Measurements from ENCODE around the gene SLC4A7. TPM values are rescaled to one million over a fixed set of nuclear protein-coding genes. Genes with fewer than 3 reads are reported as not detected.

SLC4A7 gene
- total and polyA plus RNA-seq, 2 donors (not counting 1 experiment from before 2014, with no cell fraction given), result 9.4 to 46.9 TPM

DNA sequence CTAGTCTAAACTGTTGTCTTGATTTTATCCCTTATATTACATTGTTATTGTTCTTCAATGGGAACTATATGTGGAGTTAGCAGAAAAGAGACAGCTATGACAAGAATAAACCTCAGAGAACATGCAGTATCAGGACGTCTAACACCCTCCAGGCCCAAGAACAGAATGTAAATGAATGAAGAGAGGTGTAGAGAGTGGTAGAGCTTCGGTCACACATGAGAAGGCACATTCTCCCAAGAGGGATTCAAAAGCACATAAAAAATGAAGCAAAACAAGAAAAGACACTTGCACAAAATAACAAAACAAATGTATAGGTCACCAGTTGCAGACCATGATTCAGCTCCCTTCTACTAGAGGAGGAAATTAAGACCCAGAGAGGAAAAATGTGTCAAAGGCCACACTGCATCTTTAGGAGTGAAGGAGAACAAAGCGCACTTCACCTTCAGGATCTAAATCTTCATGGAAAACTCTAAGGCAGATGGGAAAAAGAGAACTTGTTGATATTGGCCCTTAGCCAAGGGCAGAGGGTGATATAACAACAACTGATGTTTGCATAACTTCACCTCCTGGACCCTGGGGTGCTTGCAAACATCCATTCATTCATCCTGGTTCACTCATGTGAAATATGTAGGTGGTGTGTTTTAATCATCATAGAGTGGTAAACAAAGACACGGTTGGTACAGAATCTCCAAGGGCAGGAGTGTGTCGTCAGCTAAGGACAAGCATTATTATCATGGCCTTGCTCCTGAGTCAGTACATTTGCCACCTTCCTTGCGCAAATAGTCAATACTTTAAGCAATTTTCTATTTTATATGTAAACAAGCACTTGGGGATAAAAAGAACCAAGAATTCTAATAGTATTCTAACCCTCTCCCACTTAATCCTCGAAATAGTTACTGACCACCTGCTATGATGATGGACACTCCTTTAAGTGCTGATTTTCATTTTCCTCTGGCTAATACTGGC is 123.8 kb downstream of the SLC4A7 start:
- Histone ChIP-seq H3K27ac (ENCODE audit: low read length in 2 of 2) (no peak overlapping the region), H3K9ac (ENCODE audit: low read length) (no peak overlapping the region), H3K4me1 (ENCODE audit: control insufficient read depth in 2 of 2, insufficient read depth in 2 of 2, low read length in 2 of 2) (peaks cover 22 to 29% of the 10 kb centered on the region in 2 donors), H3K79me2 (ENCODE audit: control insufficient read depth, insufficient read depth, low read length) (no peaks in the 10 kb centered on the region), H3K4me2 (replicated peaks; ENCODE audit: low read depth, low read length, poor library complexity, severe bottlenecking) (peak overlapping the region; percentile 60), H3K27me3 (replicated peaks in 1 of 4; ENCODE audit: control extremely low read depth in 1 of 4, control insufficient read depth in 3 of 4, insufficient read depth in 4 of 4, low read length in 3 of 4) (no peaks in the 10 kb centered on the region), H3K36me3 (replicated peaks in 1 of 2; ENCODE audit: control extremely low read depth in 1 of 2, control insufficient read depth in 1 of 2, extremely low read depth in 1 of 2, insufficient read depth in 2 of 2, low read length in 1 of 2) (no peaks in the 10 kb centered on the region), H2AFZ (ENCODE audit: insufficient read depth, low read depth, low read length, poor library complexity, severe bottlenecking) (no peak overlapping the region), H4K20me1 (ENCODE audit: control insufficient read depth, insufficient read depth, low read length, poor library complexity, severe bottlenecking) (no peaks in the 10 kb centered on the region), H3K4me3 (ENCODE audit: control extremely low read depth in 1 of 5, extremely low read depth in 1 of 5, insufficient read depth in 1 of 5, low read depth in 2 of 5, low read length in 4 of 5) (no peak overlapping the region), H3K9me3 (ENCODE audit: control extremely low read depth in 1 of 3, control insufficient read depth in 2 of 3, insufficient read depth in 1 of 3, low read length in 2 of 3) (no peaks in the 10 kb centered on the region)
- CTCF ChIA-PET, result interaction anchor here (0.8 to 1.2 kb wide), 4 partner anchors 9 to 321 kb away, joined by 3 read pairs; partner anchors contain the start of gene NEK10
- H3K27ac Mint-ChIP-seq, result peak overlapping the region; percentile 21
- WGBS (ENCODE audit: insufficient coverage), result 100% methylated on average over 1 of the region's 7 CpGs
- TF ChIP-seq, protein P1, sequence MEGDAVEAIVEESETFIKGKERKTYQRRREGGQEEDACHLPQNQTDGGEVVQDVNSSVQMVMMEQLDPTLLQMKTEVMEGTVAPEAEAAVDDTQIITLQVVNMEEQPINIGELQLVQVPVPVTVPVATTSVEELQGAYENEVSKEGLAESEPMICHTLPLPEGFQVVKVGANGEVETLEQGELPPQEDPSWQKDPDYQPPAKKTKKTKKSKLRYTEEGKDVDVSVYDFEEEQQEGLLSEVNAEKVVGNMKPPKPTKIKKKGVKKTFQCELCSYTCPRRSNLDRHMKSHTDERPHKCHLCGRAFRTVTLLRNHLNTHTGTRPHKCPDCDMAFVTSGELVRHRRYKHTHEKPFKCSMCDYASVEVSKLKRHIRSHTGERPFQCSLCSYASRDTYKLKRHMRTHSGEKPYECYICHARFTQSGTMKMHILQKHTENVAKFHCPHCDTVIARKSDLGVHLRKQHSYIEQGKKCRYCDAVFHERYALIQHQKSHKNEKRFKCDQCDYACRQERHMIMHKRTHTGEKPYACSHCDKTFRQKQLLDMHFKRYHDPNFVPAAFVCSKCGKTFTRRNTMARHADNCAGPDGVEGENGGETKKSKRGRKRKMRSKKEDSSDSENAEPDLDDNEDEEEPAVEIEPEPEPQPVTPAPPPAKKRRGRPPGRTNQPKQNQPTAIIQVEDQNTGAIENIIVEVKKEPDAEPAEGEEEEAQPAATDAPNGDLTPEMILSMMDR (IDR thresholded peaks at IDR 0.05), result no peak
- no peak for TF ChIP-seq EZH2 (IDR thresholded peaks at IDR 0.05; ENCODE audit: borderline replicate concordance, insufficient read depth, low read depth, low read length, poor library complexity, severe bottlenecking)
- intact Hi-C loops (cut with micrococcal nuclease), result no loop called here
- H3K4me3 Mint-ChIP-seq, result peak overlapping the region; percentile 2
- H3K9me3 Mint-ChIP-seq (ENCODE audit: insufficient read depth), result no peaks in the 10 kb centered on the region
- peaks cover 34% of the 10 kb centered on the region for H3K4me1 Mint-ChIP-seq
- POLR2A ChIA-PET, result no interaction called here
- peak; percentile 23 for DNase-seq
- peak; percentile 71 for ATAC-seq (ENCODE audit: low read depth)
- H3K27me3 Mint-ChIP-seq, result no peaks in the 10 kb centered on the region

- no peak overlapping the region for H2AFZ ChIP-seq (ENCODE audit: insufficient read depth, low read depth, low read length, poor library complexity, severe bottlenecking)
- Mint-ChIP-seq H3K9me3 (ENCODE audit: insufficient read depth) (no peaks in the 10 kb centered on the region), H3K27ac (no peak overlapping the region), H3K4me3 (no peak overlapping the region), H3K27me3 (no peaks in the 10 kb centered on the region), H3K4me1 (peaks cover 34% of the 10 kb centered on the region)
- H3K4me1 ChIP-seq (ENCODE audit: control insufficient read depth in 2 of 2, insufficient read depth in 2 of 2, low read length in 2 of 2), result peaks cover 22 to 29% of the 10 kb centered on the region in 2 donors
- no peak overlapping the region for H3K9ac ChIP-seq (ENCODE audit: low read length)
- no peak overlapping the region for H3K27ac ChIP-seq (ENCODE audit: low read length in 2 of 2)
- POLR2A ChIA-PET, result interaction anchor here (1.0 kb wide), 1 partner anchor 354 kb away, joined by 3 read pairs; no protein-coding TSS in a partner anchor
- ATAC-seq (ENCODE audit: low read depth) (no peak), DNase-seq (no peak)
- no peak overlapping the region for H3K4me3 ChIP-seq (ENCODE audit: control extremely low read depth in 1 of 5, extremely low read depth in 1 of 5, insufficient read depth in 1 of 5, low read depth in 2 of 5, low read length in 4 of 5)
- intact Hi-C loops (cut with micrococcal nuclease), result loop anchor here (5.0 kb wide), 1 partner anchor 299 kb away; no protein-coding TSS in a partner anchor
- no CpG with 5 or more reads among the region's 3 CpGs for WGBS (ENCODE audit: insufficient coverage)
- H3K27me3 ChIP-seq (replicated peaks in 1 of 4; ENCODE audit: control extremely low read depth in 1 of 4, control insufficient read depth in 3 of 4, insufficient read depth in 4 of 4, low read length in 3 of 4), result no peaks in the 10 kb centered on the region
- no peaks in the 10 kb centered on the region for H4K20me1 ChIP-seq (ENCODE audit: control insufficient read depth, insufficient read depth, low read length, poor library complexity, severe bottlenecking)
- CTCF ChIA-PET, result interaction anchor here (0.6 to 1.8 kb wide), 17 partner anchors 8 to 322 kb away, joined by 3 to 24 read pairs (median 4); partner anchors contain the start of gene NEK10
- no peak for TF ChIP-seq EZH2 (IDR thresholded peaks at IDR 0.05; ENCODE audit: borderline replicate concordance, insufficient read depth, low read depth, low read length, poor library complexity, severe bottlenecking)
- TF ChIP-seq, protein P1 (IDR thresholded peaks at IDR 0.05), result no peak
- H3K4me2 ChIP-seq (replicated peaks; ENCODE audit: low read depth, low read length, poor library complexity, severe bottlenecking), result peak overlapping the region; percentile 60
- no peaks in the 10 kb centered on the region for H3K9me3 ChIP-seq (ENCODE audit: control extremely low read depth in 1 of 3, control insufficient read depth in 2 of 3, insufficient read depth in 1 of 3, low read length in 2 of 3)
- H3K79me2 ChIP-seq (ENCODE audit: control insufficient read depth, insufficient read depth, low read length), result no peaks in the 10 kb centered on the region
- no peaks in the 10 kb centered on the region for H3K36me3 ChIP-seq (replicated peaks in 1 of 2; ENCODE audit: control extremely low read depth in 1 of 2, control insufficient read depth in 1 of 2, extremely low read depth in 1 of 2, insufficient read depth in 2 of 2, low read length in 1 of 2)
Measured at GRCh38 chr3:27358372-27358771, 125.8 kb downstream of the SLC4A7 start.
